HepG2 (cell line): Measurements from ENCODE around the gene ZNF771. TPM values are rescaled to one million over a fixed set of nuclear protein-coding genes. Genes with fewer than 3 reads are reported as not detected.

ENCODE experiments used
- ATF7-NPFF ChIP-seq: sonication (generic); formaldehyde crosslinking; IDR thresholded peaks from 2 replicates; pipeline ENCODE4 v1.8.1; 2023; ENCODE audit warnings: mild to moderate bottlenecking, low read depth, missing genetic modification reagents, moderate library complexity
- DR1 ChIP-seq: sonication (generic); formaldehyde crosslinking; IDR thresholded peaks from 2 replicates; pipeline ENCODE4 v1.8.0; 2021; ENCODE audit warnings: mild to moderate bottlenecking, missing genetic modification reagents, inconsistent platforms
- RAD51 ChIP-seq: fragments of 450-650 bp; IDR thresholded peaks from 2 replicates; pipeline ENCODE4 v1.6.1; 2016; ENCODE audit warnings: borderline replicate concordance
- SETDB1 ChIP-seq: sonication (generic); formaldehyde crosslinking; IDR thresholded peaks from 2 replicates; pipeline ENCODE4 v1.5.1; 2020; ENCODE audit warnings: missing genetic modification reagents, mild to moderate bottlenecking, borderline replicate concordance
- YY1 ChIP-seq: IDR thresholded peaks from 2 replicates; pipeline ENCODE4 v1.6.1; 2011; ENCODE audit warnings: low read length, low read depth, moderate library complexity, mild to moderate bottlenecking; ENCODE audit not compliant: insufficient read depth, insufficient replicate concordance
- ZBTB20 ChIP-seq: sonication (generic); formaldehyde crosslinking; IDR thresholded peaks from 2 replicates; pipeline ENCODE4 v1.8.1; 2023; ENCODE audit warnings: missing genetic modification reagents, low read depth, mild to moderate bottlenecking, borderline replicate concordance
- ZNF672 ChIP-seq: sonication (generic); formaldehyde crosslinking; IDR thresholded peaks from 2 replicates; pipeline ENCODE4 v1.8.1; 2022; ENCODE audit warnings: missing genetic modification reagents
- ZNF772 ChIP-seq: sonication (generic); formaldehyde crosslinking; IDR thresholded peaks from 2 replicates; pipeline ENCODE4 v1.5.0; 2020; ENCODE audit warnings: mild to moderate bottlenecking, missing genetic modification reagents
- polyA plus RNA-seq, 8 experiments: library from polyadenylated mRNA; depleted of rRNA in 3 of 8; stranded (reverse) in 7 of 8; unstranded in 1 of 8; fragments of >200 nt; fragmentation: Illumina TruSeq in 4 of 8; extraction: Trizol in 4 of 8; gene quantifications; 2 replicates each; pipeline versions ENCODE4 v1.2.1 to v1.2.3, GENCODE V29; 2011 to 2016; ENCODE audit warnings: low read depth in 4 of 8, missing spikeins in 1 of 8, mixed read lengths in 1 of 8; ENCODE audit not compliant: insufficient read depth in 1 of 8
- total RNA-seq, 5 experiments: library from RNA; depleted of rRNA; stranded (reverse); fragments of >200 nt; fragmentation: Illumina TruSeq; extraction: Trizol; gene quantifications; 2 replicates each; pipeline ENCODE4 v1.2.3, GENCODE V29; 2016; ENCODE audit warnings: low read depth in 1 of 5
- TF ChIP-seq, protein P1 (sequence below): sonication (generic); formaldehyde crosslinking; IDR thresholded peaks from 2 replicates; pipeline ENCODE4 v1.5.1; 2020; ENCODE audit warnings: mild to moderate bottlenecking, missing genetic modification reagents, borderline replicate concordance
- TF ChIP-seq, protein P2 (sequence below), 2 experiments: fragments of 450-650 bp in 1 of 2; sonication (generic) in 1 of 2; formaldehyde crosslinking in 1 of 2; IDR thresholded peaks; 2 replicates each; pipeline versions ENCODE4 v1.6.1 to v1.8.0; 2016 to 2022; ENCODE audit warnings: antibody characterized with exemption in 1 of 2, mild to moderate bottlenecking in 1 of 2, missing genetic modification reagents in 1 of 2
- TF ChIP-seq, protein P3 (sequence below): sonication (generic); formaldehyde crosslinking; IDR thresholded peaks from 2 replicates; pipeline ENCODE4 v1.8.0; 2022; ENCODE audit warnings: mild to moderate bottlenecking, missing genetic modification reagents; ENCODE audit not compliant: insufficient replicate concordance

Gene ZNF771
- total and polyA plus RNA-seq, 2 of the 13 experiments (the other 11 are each of a cell fraction or from before 2014, with no cell fraction given), result 5.0 to 11.8 TPM

DNA sequence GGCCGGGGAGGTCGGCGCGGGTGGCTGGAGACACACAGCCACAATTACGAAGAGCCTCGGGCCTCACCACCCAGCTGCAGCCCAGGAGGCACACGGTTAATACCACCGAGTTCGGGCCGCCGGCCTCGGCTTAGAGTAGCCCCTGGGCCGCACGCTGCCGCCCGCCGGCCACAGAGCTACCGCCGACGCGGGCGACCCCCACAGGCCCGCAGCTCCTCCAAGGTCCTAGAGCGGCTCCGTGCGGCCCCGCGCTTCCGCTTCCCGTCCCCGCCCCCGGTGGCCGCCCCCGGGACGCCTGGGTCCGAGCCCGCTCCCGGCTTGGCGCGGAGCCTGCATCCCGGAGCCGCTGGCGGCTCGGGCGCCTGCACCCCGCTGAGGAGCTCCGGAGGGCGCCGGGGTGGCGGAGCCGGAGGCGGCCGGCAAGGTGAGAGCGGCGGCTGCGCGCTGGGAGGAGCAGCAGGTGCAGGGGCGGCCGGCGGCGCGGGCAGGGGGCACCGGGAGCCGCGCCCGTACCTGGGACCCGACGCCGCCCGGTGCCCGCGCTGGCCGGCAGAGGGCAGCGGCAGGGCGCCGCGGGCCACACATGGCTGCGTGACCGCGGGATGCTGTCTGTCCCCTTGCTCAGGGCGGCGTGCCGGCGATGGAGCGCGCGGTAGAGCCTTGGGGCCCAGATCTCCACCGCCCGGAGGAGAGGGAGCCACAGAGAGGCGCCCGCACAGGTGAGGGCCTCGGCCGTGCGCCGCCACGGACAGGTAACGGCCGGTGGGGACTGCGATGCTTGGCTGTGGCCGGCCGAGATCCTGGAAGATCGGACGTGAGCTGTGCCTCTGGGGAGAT is 12.0 kb upstream of the ZNF771 start, which contains the start of gene ZNF48 (continued):
- TF ChIP-seq, protein P1, sequence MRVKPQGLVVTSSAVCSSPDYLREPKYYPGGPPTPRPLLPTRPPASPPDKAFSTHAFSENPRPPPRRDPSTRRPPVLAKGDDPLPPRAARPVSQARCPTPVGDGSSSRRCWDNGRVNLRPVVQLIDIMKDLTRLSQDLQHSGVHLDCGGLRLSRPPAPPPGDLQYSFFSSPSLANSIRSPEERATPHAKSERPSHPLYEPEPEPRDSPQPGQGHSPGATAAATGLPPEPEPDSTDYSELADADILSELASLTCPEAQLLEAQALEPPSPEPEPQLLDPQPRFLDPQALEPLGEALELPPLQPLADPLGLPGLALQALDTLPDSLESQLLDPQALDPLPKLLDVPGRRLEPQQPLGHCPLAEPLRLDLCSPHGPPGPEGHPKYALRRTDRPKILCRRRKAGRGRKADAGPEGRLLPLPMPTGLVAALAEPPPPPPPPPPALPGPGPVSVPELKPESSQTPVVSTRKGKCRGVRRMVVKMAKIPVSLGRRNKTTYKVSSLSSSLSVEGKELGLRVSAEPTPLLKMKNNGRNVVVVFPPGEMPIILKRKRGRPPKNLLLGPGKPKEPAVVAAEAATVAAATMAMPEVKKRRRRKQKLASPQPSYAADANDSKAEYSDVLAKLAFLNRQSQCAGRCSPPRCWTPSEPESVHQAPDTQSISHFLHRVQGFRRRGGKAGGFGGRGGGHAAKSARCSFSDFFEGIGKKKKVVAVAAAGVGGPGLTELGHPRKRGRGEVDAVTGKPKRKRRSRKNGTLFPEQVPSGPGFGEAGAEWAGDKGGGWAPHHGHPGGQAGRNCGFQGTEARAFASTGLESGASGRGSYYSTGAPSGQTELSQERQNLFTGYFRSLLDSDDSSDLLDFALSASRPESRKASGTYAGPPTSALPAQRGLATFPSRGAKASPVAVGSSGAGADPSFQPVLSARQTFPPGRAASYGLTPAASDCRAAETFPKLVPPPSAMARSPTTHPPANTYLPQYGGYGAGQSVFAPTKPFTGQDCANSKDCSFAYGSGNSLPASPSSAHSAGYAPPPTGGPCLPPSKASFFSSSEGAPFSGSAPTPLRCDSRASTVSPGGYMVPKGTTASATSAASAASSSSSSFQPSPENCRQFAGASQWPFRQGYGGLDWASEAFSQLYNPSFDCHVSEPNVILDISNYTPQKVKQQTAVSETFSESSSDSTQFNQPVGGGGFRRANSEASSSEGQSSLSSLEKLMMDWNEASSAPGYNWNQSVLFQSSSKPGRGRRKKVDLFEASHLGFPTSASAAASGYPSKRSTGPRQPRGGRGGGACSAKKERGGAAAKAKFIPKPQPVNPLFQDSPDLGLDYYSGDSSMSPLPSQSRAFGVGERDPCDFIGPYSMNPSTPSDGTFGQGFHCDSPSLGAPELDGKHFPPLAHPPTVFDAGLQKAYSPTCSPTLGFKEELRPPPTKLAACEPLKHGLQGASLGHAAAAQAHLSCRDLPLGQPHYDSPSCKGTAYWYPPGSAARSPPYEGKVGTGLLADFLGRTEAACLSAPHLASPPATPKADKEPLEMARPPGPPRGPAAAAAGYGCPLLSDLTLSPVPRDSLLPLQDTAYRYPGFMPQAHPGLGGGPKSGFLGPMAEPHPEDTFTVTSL (CRISPR knock-in tag), result no peak
- peak; percentile 78 for TF ChIP-seq YY1
- TF ChIP-seq SETDB1 (CRISPR knock-in tag), result no peak
- TF ChIP-seq DR1 (CRISPR knock-in tag), result no peak; the same call in 1 of the 2 replicates
- TF ChIP-seq, protein P2, sequence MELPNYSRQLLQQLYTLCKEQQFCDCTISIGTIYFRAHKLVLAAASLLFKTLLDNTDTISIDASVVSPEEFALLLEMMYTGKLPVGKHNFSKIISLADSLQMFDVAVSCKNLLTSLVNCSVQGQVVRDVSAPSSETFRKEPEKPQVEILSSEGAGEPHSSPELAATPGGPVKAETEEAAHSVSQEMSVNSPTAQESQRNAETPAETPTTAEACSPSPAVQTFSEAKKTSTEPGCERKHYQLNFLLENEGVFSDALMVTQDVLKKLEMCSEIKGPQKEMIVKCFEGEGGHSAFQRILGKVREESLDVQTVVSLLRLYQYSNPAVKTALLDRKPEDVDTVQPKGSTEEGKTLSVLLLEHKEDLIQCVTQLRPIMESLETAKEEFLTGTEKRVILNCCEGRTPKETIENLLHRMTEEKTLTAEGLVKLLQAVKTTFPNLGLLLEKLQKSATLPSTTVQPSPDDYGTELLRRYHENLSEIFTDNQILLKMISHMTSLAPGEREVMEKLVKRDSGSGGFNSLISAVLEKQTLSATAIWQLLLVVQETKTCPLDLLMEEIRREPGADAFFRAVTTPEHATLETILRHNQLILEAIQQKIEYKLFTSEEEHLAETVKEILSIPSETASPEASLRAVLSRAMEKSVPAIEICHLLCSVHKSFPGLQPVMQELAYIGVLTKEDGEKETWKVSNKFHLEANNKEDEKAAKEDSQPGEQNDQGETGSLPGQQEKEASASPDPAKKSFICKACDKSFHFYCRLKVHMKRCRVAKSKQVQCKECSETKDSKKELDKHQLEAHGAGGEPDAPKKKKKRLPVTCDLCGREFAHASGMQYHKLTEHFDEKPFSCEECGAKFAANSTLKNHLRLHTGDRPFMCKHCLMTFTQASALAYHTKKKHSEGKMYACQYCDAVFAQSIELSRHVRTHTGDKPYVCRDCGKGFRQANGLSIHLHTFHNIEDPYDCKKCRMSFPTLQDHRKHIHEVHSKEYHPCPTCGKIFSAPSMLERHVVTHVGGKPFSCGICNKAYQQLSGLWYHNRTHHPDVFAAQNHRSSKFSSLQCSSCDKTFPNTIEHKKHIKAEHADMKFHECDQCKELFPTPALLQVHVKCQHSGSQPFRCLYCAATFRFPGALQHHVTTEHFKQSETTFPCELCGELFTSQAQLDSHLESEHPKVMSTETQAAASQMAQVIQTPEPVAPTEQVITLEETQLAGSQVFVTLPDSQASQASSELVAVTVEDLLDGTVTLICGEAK (IDR thresholded peaks at IDR 0.05), result no peak
- TF ChIP-seq, protein P2 (CRISPR knock-in tag; IDR thresholded peaks at IDR 0.05), result no peak
- no peak for TF ChIP-seq ZNF672 (CRISPR knock-in tag)
- TF ChIP-seq RAD51, result no peak
- peak; percentile 43; the same call in 1 of the 2 replicates for TF ChIP-seq ZBTB20
- TF ChIP-seq, protein P3, sequence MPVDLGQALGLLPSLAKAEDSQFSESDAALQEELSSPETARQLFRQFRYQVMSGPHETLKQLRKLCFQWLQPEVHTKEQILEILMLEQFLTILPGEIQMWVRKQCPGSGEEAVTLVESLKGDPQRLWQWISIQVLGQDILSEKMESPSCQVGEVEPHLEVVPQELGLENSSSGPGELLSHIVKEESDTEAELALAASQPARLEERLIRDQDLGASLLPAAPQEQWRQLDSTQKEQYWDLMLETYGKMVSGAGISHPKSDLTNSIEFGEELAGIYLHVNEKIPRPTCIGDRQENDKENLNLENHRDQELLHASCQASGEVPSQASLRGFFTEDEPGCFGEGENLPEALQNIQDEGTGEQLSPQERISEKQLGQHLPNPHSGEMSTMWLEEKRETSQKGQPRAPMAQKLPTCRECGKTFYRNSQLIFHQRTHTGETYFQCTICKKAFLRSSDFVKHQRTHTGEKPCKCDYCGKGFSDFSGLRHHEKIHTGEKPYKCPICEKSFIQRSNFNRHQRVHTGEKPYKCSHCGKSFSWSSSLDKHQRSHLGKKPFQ (CRISPR knock-in tag), result peak; percentile 20
- peak; percentile 92 for TF ChIP-seq ATF7-NPFF
- no peak for TF ChIP-seq ZNF772 (CRISPR knock-in tag)
